ENCODE results near the gene ZBED6. TPM values are rescaled to one million over a fixed set of nuclear protein-coding genes. Genes with fewer than 3 reads are reported as not detected.
A peak's percentile ranks its signal among the peaks of the same experiment; 100 is the strongest.

ZBED6 gene
- total RNA-seq, 6 experiments from 2014 or later: 25.9 to 35.2 (median 30.5) TPM

- no peak overlapping the region for H3K4me3 Mint-ChIP-seq
- peaks cover 11% of the 10 kb centered on the region; the same call in 1 of the 2 replicates for H3K4me1 Mint-ChIP-seq (ENCODE audit: low read depth)
- H3K27me3 Mint-ChIP-seq (ENCODE audit: insufficient read depth): no peaks in the 10 kb centered on the region
- TF ChIP-seq, protein P1, sequence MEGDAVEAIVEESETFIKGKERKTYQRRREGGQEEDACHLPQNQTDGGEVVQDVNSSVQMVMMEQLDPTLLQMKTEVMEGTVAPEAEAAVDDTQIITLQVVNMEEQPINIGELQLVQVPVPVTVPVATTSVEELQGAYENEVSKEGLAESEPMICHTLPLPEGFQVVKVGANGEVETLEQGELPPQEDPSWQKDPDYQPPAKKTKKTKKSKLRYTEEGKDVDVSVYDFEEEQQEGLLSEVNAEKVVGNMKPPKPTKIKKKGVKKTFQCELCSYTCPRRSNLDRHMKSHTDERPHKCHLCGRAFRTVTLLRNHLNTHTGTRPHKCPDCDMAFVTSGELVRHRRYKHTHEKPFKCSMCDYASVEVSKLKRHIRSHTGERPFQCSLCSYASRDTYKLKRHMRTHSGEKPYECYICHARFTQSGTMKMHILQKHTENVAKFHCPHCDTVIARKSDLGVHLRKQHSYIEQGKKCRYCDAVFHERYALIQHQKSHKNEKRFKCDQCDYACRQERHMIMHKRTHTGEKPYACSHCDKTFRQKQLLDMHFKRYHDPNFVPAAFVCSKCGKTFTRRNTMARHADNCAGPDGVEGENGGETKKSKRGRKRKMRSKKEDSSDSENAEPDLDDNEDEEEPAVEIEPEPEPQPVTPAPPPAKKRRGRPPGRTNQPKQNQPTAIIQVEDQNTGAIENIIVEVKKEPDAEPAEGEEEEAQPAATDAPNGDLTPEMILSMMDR (IDR thresholded peaks at IDR 0.05): no peak
- H3K9me3 Mint-ChIP-seq: no peaks in the 10 kb centered on the region
- peaks cover 39% of the 10 kb centered on the region for H3K36me3 Mint-ChIP-seq (ENCODE audit: low read depth)
- no peak overlapping the region for H3K27ac Mint-ChIP-seq
- DNase-seq: no peak
These were observed 18.3 kb downstream of the ZBED6 start for GRCh38 chr1:203813581-203814341.

DNA sequence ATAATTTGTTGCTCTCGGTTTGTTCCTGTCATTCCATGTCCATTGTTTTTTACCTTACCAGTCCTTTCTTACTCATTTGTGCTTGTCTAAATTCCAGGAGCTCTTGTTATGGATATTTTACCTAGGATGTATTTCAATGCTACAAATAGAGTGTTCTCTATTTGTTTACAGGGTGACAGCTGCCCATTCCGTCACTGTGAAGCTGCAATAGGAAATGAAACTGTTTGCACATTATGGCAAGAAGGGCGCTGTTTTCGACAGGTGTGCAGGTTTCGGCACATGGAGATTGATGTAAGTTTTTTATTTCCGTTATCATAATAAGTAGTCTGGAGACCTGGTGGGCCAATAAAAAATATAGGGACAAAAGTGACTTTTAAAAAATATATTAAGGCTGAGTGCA, 23.0 kb downstream of the ZBED6 start:
- peaks cover 17% of the 10 kb centered on the region for H3K4me1 Mint-ChIP-seq (ENCODE audit: low read depth)
- H3K27ac Mint-ChIP-seq: no peak overlapping the region
- H3K4me3 Mint-ChIP-seq: no peak overlapping the region
- peaks cover 52% of the 10 kb centered on the region for H3K36me3 Mint-ChIP-seq (ENCODE audit: low read depth)
- TF ChIP-seq, protein P1 (IDR thresholded peaks at IDR 0.05): no peak
- DNase-seq: no peak
- no peaks in the 10 kb centered on the region for H3K9me3 Mint-ChIP-seq
- 0 out of 2 replicates have a peak, but pooled peaks cover 2% of the 10 kb centered on the region for H3K27me3 Mint-ChIP-seq (ENCODE audit: insufficient read depth)

- Mint-ChIP-seq H3K36me3 (ENCODE audit: low read depth) (peaks cover 41% of the 10 kb centered on the region), H3K4me1 (ENCODE audit: low read depth) (peaks cover 23% of the 10 kb centered on the region), H3K9me3 (no peaks in the 10 kb centered on the region), H3K27ac (peak overlapping the region; percentile 54; the same call in 1 of the 2 replicates), H3K4me3 (no peak overlapping the region), H3K27me3 (ENCODE audit: insufficient read depth) (peaks cover 2% of the 10 kb centered on the region; the same call in 1 of the 2 replicates)
- TF ChIP-seq, protein P1 (IDR thresholded peaks at IDR 0.05): no peak
- no peak for DNase-seq
These were observed 27.9 kb downstream of the ZBED6 start for GRCh38 chr1:203823306-203823705.

DNA sequence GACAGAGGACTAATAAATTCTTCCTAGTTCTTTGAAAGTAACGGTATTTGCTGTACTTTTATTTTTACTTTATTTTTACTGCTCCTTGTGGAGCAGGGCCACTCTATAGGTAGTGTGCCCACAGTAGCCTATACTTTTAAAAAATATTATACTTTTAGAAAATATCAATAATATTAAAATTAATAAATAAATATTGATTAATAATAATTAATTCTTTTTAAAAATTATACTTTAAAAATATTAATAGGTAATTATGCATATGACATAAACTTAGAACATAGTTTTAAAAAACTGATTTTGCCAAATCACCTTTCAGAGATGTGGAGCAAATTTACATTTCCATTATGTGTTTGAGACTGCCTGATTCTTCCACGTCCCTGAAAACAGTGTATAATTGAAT, 30.8 kb downstream of the ZBED6 start:
- DNase-seq: no peak
- Mint-ChIP-seq H3K27me3 (ENCODE audit: insufficient read depth) (peaks cover 2% of the 10 kb centered on the region; the same call in 1 of the 2 replicates), H3K9me3 (no peaks in the 10 kb centered on the region), H3K4me3 (no peak overlapping the region), H3K4me1 (ENCODE audit: low read depth) (peaks cover 37% of the 10 kb centered on the region), H3K36me3 (ENCODE audit: low read depth) (peaks cover 43% of the 10 kb centered on the region), H3K27ac (no peak overlapping the region)
- TF ChIP-seq, protein P1 (IDR thresholded peaks at IDR 0.05): no peak

- Mint-ChIP-seq H3K27ac (no peak overlapping the region), H3K27me3 (ENCODE audit: insufficient read depth) (peaks cover 2% of the 10 kb centered on the region; the same call in 1 of the 2 replicates), H3K4me1 (ENCODE audit: low read depth) (peaks cover 30% of the 10 kb centered on the region), H3K36me3 (ENCODE audit: low read depth) (peaks cover 32% of the 10 kb centered on the region), H3K9me3 (no peaks in the 10 kb centered on the region), H3K4me3 (no peak overlapping the region)
- no peak for DNase-seq
- TF ChIP-seq, protein P1 (IDR thresholded peaks at IDR 0.05): no peak
These were observed 32.6 kb downstream of the ZBED6 start for GRCh38 chr1:203828002-203828401.
